Measurements from ENCODE around the gene APOBEC3F. TPM values are rescaled to one million over a fixed set of nuclear protein-coding genes. Genes with fewer than 3 reads are reported as not detected.
"Not testable (repeated sequence)": the region's sequence is repeated elsewhere in the genome, so short reads cannot be mapped to it uniquely, and the experiment has no call there.

The APOBEC3F gene
- total RNA-seq, 1 experiment from 2014 or later: 8.9 TPM

- Histone ChIP-seq H2BK120ac (ENCODE audit: low read depth, low read length, poor library complexity, severe bottlenecking) (peak within 1 kb of the TSS; percentile 38), H3K27me3 (ENCODE audit: insufficient read depth, low read length) (no peaks in the 10 kb centered on the region), H4K20me1 (ENCODE audit: control insufficient read depth, insufficient read depth, insufficient read length) (no peaks in the 10 kb centered on the region), H4K91ac (ENCODE audit: insufficient read length, low read depth, low read length) (no peak within 1 kb of the TSS), H3K9ac (ENCODE audit: extremely low read depth, insufficient read length, low read length) (no peak within 1 kb of the TSS), H2BK5ac (ENCODE audit: insufficient read length, low read length) (no peak within 1 kb of the TSS), H3K4ac (ENCODE audit: low read depth, low read length) (no peak within 1 kb of the TSS), H2BK15ac (ENCODE audit: low read depth, low read length) (no peak within 1 kb of the TSS), H3K27ac (ENCODE audit: insufficient read length, low read depth, low read length) (no peak within 1 kb of the TSS), H3K4me1 (ENCODE audit: insufficient read depth, low read length) (peaks cover 3% of the 10 kb centered on the region), H3T11ph (ENCODE audit: low read length) (no peak within 1 kb of the TSS), H2AFZ (ENCODE audit: low read length) (no peak within 1 kb of the TSS), H3K4me2 (ENCODE audit: insufficient read depth, insufficient read length, low read length) (peak within 1 kb of the TSS; percentile 27), H2BK20ac (ENCODE audit: low read depth, low read length, poor library complexity, severe bottlenecking) (no peak within 1 kb of the TSS), H3K9me3 (ENCODE audit: control insufficient read depth, low read depth, low read length) (no peaks in the 10 kb centered on the region), H3K14ac (ENCODE audit: insufficient read depth, low read length) (peak within 1 kb of the TSS; percentile 88; the same call in 1 of the 2 replicates), H4K5ac (ENCODE audit: insufficient read length, low read depth, low read length) (no peak within 1 kb of the TSS), H4K8ac (replicated peaks; ENCODE audit: insufficient read length, low read depth, low read length) (no peak within 1 kb of the TSS), H3K23me2 (ENCODE audit: insufficient read length, low read depth, low read length, poor library complexity, severe bottlenecking) (peaks cover 13% of the 10 kb centered on the region), H3K18ac (ENCODE audit: insufficient read length, low read depth, low read length) (peak within 1 kb of the TSS; percentile 88), H3K23ac (ENCODE audit: insufficient read length, low read depth, low read length) (no peak within 1 kb of the TSS), H2AK5ac (ENCODE audit: insufficient read length, low read length) (no peak within 1 kb of the TSS), H2BK12ac (ENCODE audit: insufficient read length, low read depth, low read length) (no peak within 1 kb of the TSS), H3K56ac (ENCODE audit: insufficient read length, low read depth, low read length) (no peak within 1 kb of the TSS), H3K79me1 (ENCODE audit: insufficient read depth, low read depth, low read length, poor library complexity, severe bottlenecking) (no peaks in the 10 kb centered on the region), H3K79me2 (ENCODE audit: insufficient read depth, low read length) (peaks cover 3% of the 10 kb centered on the region; the same call in 1 of the 2 replicates)
- H3K4me1 Mint-ChIP-seq: peaks cover 54 to 60% of the 10 kb centered on the region in 2 experiments
- H3K36me3 Mint-ChIP-seq (ENCODE audit: insufficient read depth in 1 of 3, low read depth in 3 of 3): peaks cover 3 to 9% (median 8%) of the 10 kb centered on the region in 3 experiments; a peak in 4 of 7 replicates
- peak within 1 kb of the TSS; percentile 86 to 93 (median 88) for H3K27ac Mint-ChIP-seq
- DNase-seq: peak; percentile 71
- no peaks in the 10 kb centered on the region; the same call in 1 of the 2 replicates for H3K27me3 Mint-ChIP-seq (ENCODE audit: low read depth)
- peak within 1 kb of the TSS; percentile 59 to 71 for H3K4me3 Mint-ChIP-seq
- WGBS (ENCODE audit: extremely low coverage, insufficient read length, low lambda C conversion rate): no CpG with 5 or more reads among the region's 18 CpGs
- peaks cover 0 to 3% of the 10 kb centered on the region in 2 experiments; a peak in 2 of 5 replicates for H3K9me3 Mint-ChIP-seq
- TF ChIP-seq, protein P1, sequence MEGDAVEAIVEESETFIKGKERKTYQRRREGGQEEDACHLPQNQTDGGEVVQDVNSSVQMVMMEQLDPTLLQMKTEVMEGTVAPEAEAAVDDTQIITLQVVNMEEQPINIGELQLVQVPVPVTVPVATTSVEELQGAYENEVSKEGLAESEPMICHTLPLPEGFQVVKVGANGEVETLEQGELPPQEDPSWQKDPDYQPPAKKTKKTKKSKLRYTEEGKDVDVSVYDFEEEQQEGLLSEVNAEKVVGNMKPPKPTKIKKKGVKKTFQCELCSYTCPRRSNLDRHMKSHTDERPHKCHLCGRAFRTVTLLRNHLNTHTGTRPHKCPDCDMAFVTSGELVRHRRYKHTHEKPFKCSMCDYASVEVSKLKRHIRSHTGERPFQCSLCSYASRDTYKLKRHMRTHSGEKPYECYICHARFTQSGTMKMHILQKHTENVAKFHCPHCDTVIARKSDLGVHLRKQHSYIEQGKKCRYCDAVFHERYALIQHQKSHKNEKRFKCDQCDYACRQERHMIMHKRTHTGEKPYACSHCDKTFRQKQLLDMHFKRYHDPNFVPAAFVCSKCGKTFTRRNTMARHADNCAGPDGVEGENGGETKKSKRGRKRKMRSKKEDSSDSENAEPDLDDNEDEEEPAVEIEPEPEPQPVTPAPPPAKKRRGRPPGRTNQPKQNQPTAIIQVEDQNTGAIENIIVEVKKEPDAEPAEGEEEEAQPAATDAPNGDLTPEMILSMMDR (conservative IDR thresholded peaks at IDR 0.05): peak; percentile 14; the same call in 1 of the 3 replicates
Measured at GRCh38 chr22:39013942-39014722, 26.5 kb upstream of the APOBEC3F start, which contains the start of gene APOBEC3C. APOBEC3C (plus strand) TSS chr22:39014257; CDS start chr22:39014363, 106 bp downstream.

DNA sequence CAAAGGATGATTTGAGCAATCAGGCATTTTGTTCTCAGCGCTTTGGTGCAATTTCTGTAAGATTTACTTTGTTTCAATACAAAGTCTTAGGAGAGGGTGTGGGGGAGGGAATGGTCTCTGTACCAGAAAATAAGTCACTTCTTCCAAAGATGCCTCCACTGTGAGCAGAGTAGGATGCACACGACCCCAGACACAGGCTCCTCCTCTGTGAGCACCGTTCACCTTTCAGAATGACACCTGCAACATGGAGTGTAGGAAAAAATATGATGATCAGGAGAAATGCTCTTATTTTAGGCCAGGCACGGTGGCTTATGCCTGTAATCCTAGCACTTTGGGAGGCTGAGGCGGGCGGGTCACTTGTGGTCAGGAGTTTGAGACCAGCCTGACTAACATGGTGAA is 25.9 kb upstream of the APOBEC3F start:
- not testable (repeated sequence) for H3K27me3 ChIP-seq (ENCODE audit: insufficient read depth, low read length); H4K91ac ChIP-seq (ENCODE audit: insufficient read length, low read depth, low read length); DNase-seq; H3K4me1 ChIP-seq (ENCODE audit: insufficient read depth, low read length); H2BK5ac ChIP-seq (ENCODE audit: insufficient read length, low read length); H3T11ph ChIP-seq (ENCODE audit: low read length); H4K5ac ChIP-seq (ENCODE audit: insufficient read length, low read depth, low read length); H3K9ac ChIP-seq (ENCODE audit: extremely low read depth, insufficient read length, low read length); H2BK12ac ChIP-seq (ENCODE audit: insufficient read length, low read depth, low read length); H2BK20ac ChIP-seq (ENCODE audit: low read depth, low read length, poor library complexity, severe bottlenecking); H3K14ac ChIP-seq (ENCODE audit: insufficient read depth, low read length); H3K9me3 ChIP-seq (ENCODE audit: control insufficient read depth, low read depth, low read length); H4K8ac ChIP-seq (replicated peaks; ENCODE audit: insufficient read length, low read depth, low read length); H3K27ac ChIP-seq (ENCODE audit: insufficient read length, low read depth, low read length); H4K20me1 ChIP-seq (ENCODE audit: control insufficient read depth, insufficient read depth, insufficient read length); H2AK5ac ChIP-seq (ENCODE audit: insufficient read length, low read length); H2AFZ ChIP-seq (ENCODE audit: low read length); H3K27me3 Mint-ChIP-seq (ENCODE audit: low read depth); H3K79me1 ChIP-seq (ENCODE audit: insufficient read depth, low read depth, low read length, poor library complexity, severe bottlenecking); H3K4ac ChIP-seq (ENCODE audit: low read depth, low read length); H3K79me2 ChIP-seq (ENCODE audit: insufficient read depth, low read length); H3K9me3 Mint-ChIP-seq; H2BK15ac ChIP-seq (ENCODE audit: low read depth, low read length); H3K56ac ChIP-seq (ENCODE audit: insufficient read length, low read depth, low read length); H3K23ac ChIP-seq (ENCODE audit: insufficient read length, low read depth, low read length)
- Histone ChIP-seq H3K18ac (ENCODE audit: insufficient read length, low read depth, low read length) (peak overlapping the region; percentile 64), H3K23me2 (ENCODE audit: insufficient read length, low read depth, low read length, poor library complexity, severe bottlenecking) (peaks cover 13% of the 10 kb centered on the region), H2BK120ac (ENCODE audit: low read depth, low read length, poor library complexity, severe bottlenecking) (peak overlapping the region; percentile 38), H3K4me2 (ENCODE audit: insufficient read depth, insufficient read length, low read length) (peak overlapping the region; percentile 27)
- WGBS (ENCODE audit: extremely low coverage, insufficient read length, low lambda C conversion rate): no CpG with 5 or more reads among the region's 6 CpGs
- peak overlapping the region; percentile 59 to 71 for H3K4me3 Mint-ChIP-seq
- peaks cover 58 to 66% of the 10 kb centered on the region in 2 experiments for H3K4me1 Mint-ChIP-seq
- peak overlapping the region; percentile 78 to 93 (median 81); a peak in 5 of 7 replicates for H3K27ac Mint-ChIP-seq
- peaks cover 4 to 13% (median 8%) of the 10 kb centered on the region in 3 experiments; a peak in 4 of 7 replicates for H3K36me3 Mint-ChIP-seq (ENCODE audit: insufficient read depth in 1 of 3, low read depth in 3 of 3)

Data from H9 (cell line).